Cardiac fibroblast (primary cell): ENCODE data around the gene PLA2G4F.

Experiments used
- DNase-seq, 2 donors: peaks; one replicate each; pipeline versions ENCODE4 v3.0.0 to v3.0.0-alpha.2; 2010; ENCODE audit warnings: low read depth in 2 of 2
- H3K4me3 ChIP-seq, 2 donors: replicated peaks in 1 of 2; 1 replicate in 1 of 2; 2 replicates in 1 of 2; pipeline ENCODE4 v1.5.1; 2011; ENCODE audit warnings: low read depth in 2 of 2, low read length in 2 of 2, mild to moderate bottlenecking in 2 of 2, moderate library complexity in 1 of 2
- CTCF ChIP-seq: IDR thresholded peaks from one replicate; pipeline ENCODE4 v1.5.1; 2011; ENCODE audit warnings: low read depth, mild to moderate bottlenecking, low read length, inconsistent platforms

The PLA2G4F gene

GRCh38 chr15:42128476-42128875, 28.0 kb downstream of the PLA2G4F start:
- no peak for TF ChIP-seq CTCF
- no peak overlapping the region for H3K4me3 ChIP-seq
- no peak for DNase-seq

GRCh38 chr15:42123546-42123945, 32.9 kb downstream of the PLA2G4F start:
- no peak overlapping the region for H3K4me3 ChIP-seq
- no peak for TF ChIP-seq CTCF
- DNase-seq = no peak

- no peak for DNase-seq
- TF ChIP-seq CTCF = no peak
- no peak overlapping the region for H3K4me3 ChIP-seq
Measured at GRCh38 chr15:42121682-42122081, 34.8 kb downstream of the PLA2G4F start.

GRCh38 chr15:42121021-42121420, 35.4 kb downstream of the PLA2G4F start:
- H3K4me3 ChIP-seq = no peak overlapping the region
- TF ChIP-seq CTCF = no peak

GRCh38 chr15:42120285-42120684, 36.2 kb downstream of the PLA2G4F start:
- no peak for DNase-seq
- no peak for TF ChIP-seq CTCF

More at GRCh38 chr15:42121021-42121420, 35.4 kb downstream of the PLA2G4F start:
- DNase-seq = no peak

GRCh38 chr15:42119446-42119760, 37.0 kb downstream of the PLA2G4F start:
- no peak overlapping the region for H3K4me3 ChIP-seq
- no peak for TF ChIP-seq CTCF
- DNase-seq = no peak

More at GRCh38 chr15:42120285-42120684, 36.2 kb downstream of the PLA2G4F start:
- H3K4me3 ChIP-seq = no peak overlapping the region

- TF ChIP-seq CTCF = no peak
- peak in 1 of 2 donors; percentile 31 for DNase-seq
- H3K4me3 ChIP-seq = no peak overlapping the region
Measured at GRCh38 chr15:42118650-42119445, 37.6 kb downstream of the PLA2G4F start.
